SK-N-MC (cell line): Measurements from ENCODE around the gene IL4R.

Experiments used
- DNase-seq: peaks from one replicate; pipeline ENCODE4 v3.0.0-alpha.2; 2011; ENCODE audit warnings: low read depth, low spot score
- H3K27ac ChIP-seq: fragments of 200-600 bp; sonication (generic); 2 replicates; pipeline ENCODE4 v1.5.1; 2016; ENCODE audit warnings: mixed run types
- H3K36me3 ChIP-seq: fragments of 200-600 bp; sonication (generic); 2 replicates; pipeline ENCODE4 v1.6.1; 2017; ENCODE audit warnings: antibody characterized with exemption, low read length, mixed read lengths; ENCODE audit not compliant: insufficient read depth
- H3K4me3 ChIP-seq: fragments of 200-600 bp; sonication (generic); 2 replicates; pipeline ENCODE4 v1.5.1; 2016
- H3K9ac ChIP-seq: fragments of 200-600 bp; sonication (generic); 2 replicates; pipeline ENCODE4 v1.8.0; 2017; ENCODE audit warnings: mixed run types, mixed read lengths; ENCODE audit not compliant: insufficient read length
- H3K9me3 ChIP-seq: fragments of 200-600 bp; sonication (generic); 2 replicates; pipeline ENCODE4 v1.6.1; 2017; ENCODE audit warnings: low read depth, mild to moderate bottlenecking, antibody characterized with exemption, low read length, moderate library complexity, mixed read lengths
- EZH2 ChIP-seq: fragments of 200-600 bp; sonication (generic); IDR thresholded peaks from one replicate; pipeline ENCODE4 v1.6.1; 2017; ENCODE audit warnings: antibody characterized with exemption
- FOXP2 ChIP-seq: optimal IDR thresholded peaks from 2 replicates; pipeline ENCODE3; 2011; ENCODE audit warnings: mild to moderate bottlenecking, moderate library complexity; ENCODE audit not compliant: insufficient read depth; ENCODE audit errors: extremely low read length, control extremely low read depth
- POLR2AphosphoS5 ChIP-seq: IDR thresholded peaks from 2 replicates; pipeline ENCODE4 v1.6.1; 2012; ENCODE audit warnings: mild to moderate bottlenecking, low read depth, low read length, borderline replicate concordance

The IL4R gene

DNA sequence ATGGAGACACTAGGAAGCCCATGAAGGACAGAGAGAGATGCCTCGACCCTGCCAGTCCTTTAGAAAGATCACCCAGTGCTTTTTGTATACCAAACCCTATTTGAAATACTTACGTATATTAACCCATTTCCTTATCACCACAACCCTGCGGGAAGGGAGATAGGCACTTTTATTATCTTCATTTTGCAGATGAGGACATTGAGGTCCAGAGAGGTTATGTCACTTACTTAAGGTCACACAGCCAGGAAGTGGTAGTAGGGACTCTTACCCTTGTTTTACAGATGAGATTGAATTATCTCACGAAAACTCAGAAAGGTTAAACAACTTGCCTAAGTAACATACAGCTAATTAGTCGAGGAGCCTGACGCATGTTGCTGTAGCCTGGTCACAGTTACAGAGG lies 38.2 kb downstream of the IL4R start:
- Histone ChIP-seq H3K9me3 (no peaks in the 10 kb centered on the region), H3K4me3 (no peak overlapping the region), H3K27ac (no peak overlapping the region), H3K36me3 (no peaks in the 10 kb centered on the region), H3K9ac (no peak overlapping the region)
- TF ChIP-seq EZH2 (no peak), POLR2AphosphoS5 (no peak), FOXP2 (no peak)
- no peak for DNase-seq

DNA sequence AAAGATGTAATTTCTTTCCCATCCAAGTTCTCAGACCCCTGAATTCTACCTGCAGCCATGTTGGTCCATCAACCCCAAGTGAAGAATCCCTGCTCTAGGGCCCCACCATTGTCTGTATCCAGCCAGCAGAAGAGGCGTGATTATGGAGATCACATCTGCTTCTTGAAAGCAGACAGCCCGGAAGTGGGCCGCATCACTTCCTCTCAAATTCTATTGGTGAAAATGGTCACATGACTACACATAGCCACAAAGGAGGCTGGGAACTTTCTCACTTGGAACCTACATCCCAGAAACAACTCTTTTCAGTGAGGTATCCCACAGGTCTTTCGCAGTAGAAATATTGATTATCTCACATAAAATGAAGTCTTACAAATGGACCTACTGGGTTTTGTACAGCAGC lies 40.1 kb downstream of the IL4R start:
- no peaks in the 10 kb centered on the region for H3K9me3 ChIP-seq
- no peaks in the 10 kb centered on the region for H3K36me3 ChIP-seq
- no peak overlapping the region for H3K9ac ChIP-seq
- DNase-seq = no peak
- no peak overlapping the region for H3K4me3 ChIP-seq
- no peak overlapping the region for H3K27ac ChIP-seq
- TF ChIP-seq EZH2 (no peak), FOXP2 (no peak), POLR2AphosphoS5 (no peak)

DNA sequence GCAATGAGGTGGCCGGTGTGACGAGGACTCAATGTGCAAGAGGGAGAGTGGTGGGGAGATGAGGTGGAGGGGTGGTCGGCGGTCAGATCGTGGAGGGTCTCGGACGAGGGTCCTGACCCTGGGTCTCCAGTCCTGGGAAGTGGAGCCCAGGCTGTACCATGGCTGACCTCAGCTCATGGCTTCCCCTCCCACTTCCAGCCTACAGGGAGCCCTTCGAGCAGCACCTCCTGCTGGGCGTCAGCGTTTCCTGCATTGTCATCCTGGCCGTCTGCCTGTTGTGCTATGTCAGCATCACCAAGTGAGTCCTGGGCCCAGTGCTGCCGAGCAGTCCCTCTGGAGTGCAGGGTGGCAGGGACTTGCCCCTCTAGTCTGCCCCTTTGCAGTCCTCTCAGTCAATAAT lies 41.8 kb downstream of the IL4R start:
- Histone ChIP-seq H3K27ac (no peak overlapping the region), H3K4me3 (no peak overlapping the region), H3K9ac (no peak overlapping the region), H3K9me3 (no peaks in the 10 kb centered on the region), H3K36me3 (no peaks in the 10 kb centered on the region)
- TF ChIP-seq EZH2 = no peak
- no peak for TF ChIP-seq FOXP2
- no peak for TF ChIP-seq POLR2AphosphoS5
- DNase-seq = no peak

DNA sequence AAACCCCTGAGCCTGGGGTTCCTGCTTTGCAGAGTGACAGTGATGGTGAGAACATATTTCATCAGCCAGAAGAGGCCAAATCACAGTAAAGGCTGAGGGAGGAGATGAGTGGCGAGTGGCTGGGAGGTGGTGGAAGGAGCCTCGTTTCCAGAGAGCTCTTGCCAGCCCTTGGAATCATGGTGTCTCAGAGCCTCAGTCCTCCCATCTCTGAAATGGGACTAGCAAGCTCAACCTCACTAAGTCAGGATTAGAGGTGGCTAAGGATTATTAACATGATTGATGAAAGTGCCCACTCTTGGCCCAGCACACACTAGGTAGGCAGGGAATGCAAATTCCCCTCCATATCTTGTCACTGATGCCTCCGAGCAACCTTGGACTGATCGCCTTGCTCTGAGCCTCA lies 43.0 kb downstream of the IL4R start:
- no peak for DNase-seq
- no peak for TF ChIP-seq EZH2
- TF ChIP-seq FOXP2 = no peak
- TF ChIP-seq POLR2AphosphoS5 = no peak
- Histone ChIP-seq H3K4me3 (no peak overlapping the region), H3K36me3 (no peaks in the 10 kb centered on the region), H3K27ac (no peak overlapping the region), H3K9ac (no peak overlapping the region), H3K9me3 (no peaks in the 10 kb centered on the region)

DNA sequence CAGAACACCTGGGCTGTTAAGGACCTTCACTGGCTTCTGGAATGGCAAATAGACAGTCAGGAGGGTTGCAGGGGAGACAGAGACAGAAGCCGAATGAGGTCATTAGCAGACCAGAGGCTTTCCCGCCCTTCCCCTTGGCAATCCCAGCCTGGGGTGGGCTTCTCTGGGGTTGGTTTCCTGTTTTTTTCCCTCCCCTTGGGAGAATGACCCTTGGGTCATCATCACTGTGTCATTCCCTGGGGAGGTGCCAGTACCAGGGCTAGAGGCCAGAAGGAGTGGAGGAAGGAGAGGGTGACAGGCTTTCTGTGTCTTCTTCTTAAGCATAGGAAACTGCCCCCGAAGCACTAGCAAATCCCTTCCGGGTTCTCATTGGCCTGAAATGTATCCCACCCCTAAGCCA lies 45.3 kb downstream of the IL4R start:
- no peak for TF ChIP-seq FOXP2
- no peak for TF ChIP-seq EZH2
- no peak for TF ChIP-seq POLR2AphosphoS5
- H3K9me3 ChIP-seq = no peaks in the 10 kb centered on the region
- no peak overlapping the region for H3K4me3 ChIP-seq
- no peak overlapping the region for H3K27ac ChIP-seq
- DNase-seq = no peak
- no peak overlapping the region for H3K9ac ChIP-seq
- H3K36me3 ChIP-seq = no peaks in the 10 kb centered on the region

DNA sequence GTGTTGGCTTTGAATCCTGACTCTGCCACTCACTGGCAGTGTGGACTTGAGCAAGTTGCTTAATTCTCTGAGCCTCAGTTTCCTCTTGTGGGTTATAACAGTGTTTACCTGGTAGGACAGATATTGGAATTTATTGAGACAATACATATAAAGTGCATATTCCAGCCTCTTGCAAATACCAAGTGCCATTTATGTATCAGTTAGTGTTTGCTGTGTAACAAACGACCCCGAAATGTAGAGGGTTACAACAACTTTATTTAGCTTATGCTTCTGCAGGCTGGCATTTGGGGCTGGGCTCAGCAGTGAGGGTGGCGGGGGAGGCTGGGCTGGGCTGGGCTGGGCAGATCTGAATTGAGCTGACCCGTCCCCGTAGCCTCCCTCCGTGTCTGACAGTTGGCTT lies 45.8 kb downstream of the IL4R start:
- Histone ChIP-seq H3K4me3 (no peak overlapping the region), H3K36me3 (no peaks in the 10 kb centered on the region), H3K9me3 (no peaks in the 10 kb centered on the region), H3K27ac (no peak overlapping the region), H3K9ac (no peak overlapping the region)
- TF ChIP-seq FOXP2 (no peak), POLR2AphosphoS5 (no peak)
- DNase-seq = no peak

DNA sequence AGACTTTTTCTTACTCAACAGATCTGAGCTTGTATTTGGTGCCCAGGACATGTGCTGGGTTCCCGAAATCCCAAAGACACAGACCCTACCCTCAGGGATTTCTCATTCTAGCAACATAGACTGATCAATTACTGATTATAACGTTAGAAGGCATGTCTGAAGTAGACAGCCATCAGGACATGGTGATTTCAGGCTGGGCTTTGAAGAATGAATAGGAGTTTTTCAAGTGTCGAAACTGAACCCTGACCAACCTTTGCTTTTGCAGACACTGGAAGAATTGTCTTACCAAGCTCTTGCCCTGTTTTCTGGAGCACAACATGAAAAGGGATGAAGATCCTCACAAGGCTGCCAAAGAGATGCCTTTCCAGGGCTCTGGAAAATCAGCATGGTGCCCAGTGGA lies 48.2 kb downstream of the IL4R start:
- Histone ChIP-seq H3K9ac (no peak overlapping the region), H3K36me3 (no peaks in the 10 kb centered on the region), H3K9me3 (no peaks in the 10 kb centered on the region), H3K4me3 (no peak overlapping the region), H3K27ac (no peak overlapping the region)
- no peak for DNase-seq
- TF ChIP-seq FOXP2 (no peak), EZH2 (no peak), POLR2AphosphoS5 (no peak)

DNA sequence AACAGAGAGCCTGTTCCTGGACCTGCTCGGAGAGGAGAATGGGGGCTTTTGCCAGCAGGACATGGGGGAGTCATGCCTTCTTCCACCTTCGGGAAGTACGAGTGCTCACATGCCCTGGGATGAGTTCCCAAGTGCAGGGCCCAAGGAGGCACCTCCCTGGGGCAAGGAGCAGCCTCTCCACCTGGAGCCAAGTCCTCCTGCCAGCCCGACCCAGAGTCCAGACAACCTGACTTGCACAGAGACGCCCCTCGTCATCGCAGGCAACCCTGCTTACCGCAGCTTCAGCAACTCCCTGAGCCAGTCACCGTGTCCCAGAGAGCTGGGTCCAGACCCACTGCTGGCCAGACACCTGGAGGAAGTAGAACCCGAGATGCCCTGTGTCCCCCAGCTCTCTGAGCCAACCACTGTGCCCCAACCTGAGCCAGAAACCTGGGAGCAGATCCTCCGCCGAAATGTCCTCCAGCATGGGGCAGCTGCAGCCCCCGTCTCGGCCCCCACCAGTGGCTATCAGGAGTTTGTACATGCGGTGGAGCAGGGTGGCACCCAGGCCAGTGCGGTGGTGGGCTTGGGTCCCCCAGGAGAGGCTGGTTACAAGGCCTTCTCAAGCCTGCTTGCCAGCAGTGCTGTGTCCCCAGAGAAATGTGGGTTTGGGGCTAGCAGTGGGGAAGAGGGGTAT lies 48.9 kb downstream of the IL4R start:
- Histone ChIP-seq H3K27ac (no peak overlapping the region), H3K36me3 (no peaks in the 10 kb centered on the region)

DNA sequence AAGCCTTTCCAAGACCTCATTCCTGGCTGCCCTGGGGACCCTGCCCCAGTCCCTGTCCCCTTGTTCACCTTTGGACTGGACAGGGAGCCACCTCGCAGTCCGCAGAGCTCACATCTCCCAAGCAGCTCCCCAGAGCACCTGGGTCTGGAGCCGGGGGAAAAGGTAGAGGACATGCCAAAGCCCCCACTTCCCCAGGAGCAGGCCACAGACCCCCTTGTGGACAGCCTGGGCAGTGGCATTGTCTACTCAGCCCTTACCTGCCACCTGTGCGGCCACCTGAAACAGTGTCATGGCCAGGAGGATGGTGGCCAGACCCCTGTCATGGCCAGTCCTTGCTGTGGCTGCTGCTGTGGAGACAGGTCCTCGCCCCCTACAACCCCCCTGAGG lies 49.5 kb downstream of the IL4R start:
- Histone ChIP-seq H3K4me3 (no peak overlapping the region), H3K9ac (no peak overlapping the region), H3K27ac (no peak overlapping the region), H3K9me3 (no peaks in the 10 kb centered on the region), H3K36me3 (no peaks in the 10 kb centered on the region)
- TF ChIP-seq POLR2AphosphoS5 = no peak
- no peak for DNase-seq

More for the DNA sequence above, 48.9 kb downstream of the IL4R start:
- no peak overlapping the region for H3K9ac ChIP-seq
- H3K4me3 ChIP-seq = no peak overlapping the region
- no peak for TF ChIP-seq EZH2
- no peak for TF ChIP-seq POLR2AphosphoS5
- no peaks in the 10 kb centered on the region for H3K9me3 ChIP-seq
- no peak for DNase-seq
